ENCODE data around the gene CIT. TPM values are rescaled to one million over a fixed set of nuclear protein-coding genes. Genes with fewer than 3 reads are reported as not detected.

The CIT gene
- total and polyA plus RNA-seq, 10 of the 15 experiments (the other 5 are each of a cell fraction or from before 2014, with no cell fraction given), result 1.0 to 38.2 (median 14.9) TPM

DNA sequence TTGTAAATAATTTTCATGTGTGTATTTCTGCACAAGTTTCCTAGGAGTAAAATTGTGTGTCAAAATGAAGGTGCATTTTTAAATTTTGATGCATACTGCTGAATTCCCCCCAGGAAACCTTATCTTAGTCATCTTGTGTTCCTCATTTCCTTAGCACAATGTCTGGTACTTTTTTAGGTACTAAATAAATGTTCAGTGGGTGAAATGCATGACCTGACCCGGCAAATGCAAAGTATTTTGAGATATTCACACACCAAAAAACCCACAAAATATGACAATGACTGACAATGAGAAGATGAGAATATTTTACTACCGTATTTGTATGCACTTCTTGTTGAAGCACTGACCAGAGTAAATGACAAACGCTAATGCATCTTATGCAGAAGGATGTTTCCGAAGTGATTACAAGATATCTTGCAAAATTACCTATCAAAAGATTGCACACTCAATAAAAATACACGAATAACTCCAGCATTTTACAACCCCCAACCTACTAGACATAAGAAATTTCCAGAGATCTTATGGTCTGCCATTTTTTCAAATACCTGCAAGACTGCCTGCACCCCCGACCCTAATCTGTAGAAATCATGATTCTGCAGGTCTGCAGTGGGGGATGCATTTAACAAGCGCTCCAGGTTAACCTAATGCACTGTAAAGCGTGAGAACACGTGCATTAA is 210.1 kb downstream of the CIT start (continued):
- TF ChIP-seq, protein P1, sequence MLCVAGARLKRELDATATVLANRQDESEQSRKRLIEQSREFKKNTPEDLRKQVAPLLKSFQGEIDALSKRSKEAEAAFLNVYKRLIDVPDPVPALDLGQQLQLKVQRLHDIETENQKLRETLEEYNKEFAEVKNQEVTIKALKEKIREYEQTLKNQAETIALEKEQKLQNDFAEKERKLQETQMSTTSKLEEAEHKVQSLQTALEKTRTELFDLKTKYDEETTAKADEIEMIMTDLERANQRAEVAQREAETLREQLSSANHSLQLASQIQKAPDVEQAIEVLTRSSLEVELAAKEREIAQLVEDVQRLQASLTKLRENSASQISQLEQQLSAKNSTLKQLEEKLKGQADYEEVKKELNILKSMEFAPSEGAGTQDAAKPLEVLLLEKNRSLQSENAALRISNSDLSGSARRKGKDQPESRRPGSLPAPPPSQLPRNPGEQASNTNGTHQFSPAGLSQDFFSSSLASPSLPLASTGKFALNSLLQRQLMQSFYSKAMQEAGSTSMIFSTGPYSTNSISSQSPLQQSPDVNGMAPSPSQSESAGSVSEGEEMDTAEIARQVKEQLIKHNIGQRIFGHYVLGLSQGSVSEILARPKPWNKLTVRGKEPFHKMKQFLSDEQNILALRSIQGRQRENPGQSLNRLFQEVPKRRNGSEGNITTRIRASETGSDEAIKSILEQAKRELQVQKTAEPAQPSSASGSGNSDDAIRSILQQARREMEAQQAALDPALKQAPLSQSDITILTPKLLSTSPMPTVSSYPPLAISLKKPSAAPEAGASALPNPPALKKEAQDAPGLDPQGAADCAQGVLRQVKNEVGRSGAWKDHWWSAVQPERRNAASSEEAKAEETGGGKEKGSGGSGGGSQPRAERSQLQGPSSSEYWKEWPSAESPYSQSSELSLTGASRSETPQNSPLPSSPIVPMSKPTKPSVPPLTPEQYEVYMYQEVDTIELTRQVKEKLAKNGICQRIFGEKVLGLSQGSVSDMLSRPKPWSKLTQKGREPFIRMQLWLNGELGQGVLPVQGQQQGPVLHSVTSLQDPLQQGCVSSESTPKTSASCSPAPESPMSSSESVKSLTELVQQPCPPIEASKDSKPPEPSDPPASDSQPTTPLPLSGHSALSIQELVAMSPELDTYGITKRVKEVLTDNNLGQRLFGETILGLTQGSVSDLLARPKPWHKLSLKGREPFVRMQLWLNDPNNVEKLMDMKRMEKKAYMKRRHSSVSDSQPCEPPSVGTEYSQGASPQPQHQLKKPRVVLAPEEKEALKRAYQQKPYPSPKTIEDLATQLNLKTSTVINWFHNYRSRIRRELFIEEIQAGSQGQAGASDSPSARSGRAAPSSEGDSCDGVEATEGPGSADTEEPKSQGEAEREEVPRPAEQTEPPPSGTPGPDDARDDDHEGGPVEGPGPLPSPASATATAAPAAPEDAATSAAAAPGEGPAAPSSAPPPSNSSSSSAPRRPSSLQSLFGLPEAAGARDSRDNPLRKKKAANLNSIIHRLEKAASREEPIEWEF (IDR thresholded peaks at IDR 0.05; ENCODE audit: insufficient replicate concordance, low read depth, low read length), result no peak
- no peak for TF ChIP-seq CHD4 (IDR thresholded peaks at IDR 0.05)
- no peak for TF ChIP-seq BMI1 (IDR thresholded peaks at IDR 0.05; ENCODE audit: borderline replicate concordance)
- no peak for TF ChIP-seq YY1 (IDR thresholded peaks at IDR 0.05; ENCODE audit: low read depth, low read length)
- TF ChIP-seq CBX5 (IDR thresholded peaks at IDR 0.05; ENCODE audit: low read depth), result no peak
- no peak for TF ChIP-seq CHD2 (IDR thresholded peaks at IDR 0.05; ENCODE audit: borderline replicate concordance, low read depth, low read length)
- TF ChIP-seq REST (IDR thresholded peaks at IDR 0.05; ENCODE audit: low read depth, low read length), result no peak
- TF ChIP-seq SIX5 (IDR thresholded peaks at IDR 0.05; ENCODE audit: low read depth, low read length, severe bottlenecking), result no peak
- TF ChIP-seq E2F8 (IDR thresholded peaks at IDR 0.05; ENCODE audit: low read depth, partially characterized antibody), result no peak
- TF ChIP-seq ZZZ3 (IDR thresholded peaks at IDR 0.05; ENCODE audit: control insufficient read depth, insufficient read length, low read depth), result no peak
- TF ChIP-seq, protein P2, sequence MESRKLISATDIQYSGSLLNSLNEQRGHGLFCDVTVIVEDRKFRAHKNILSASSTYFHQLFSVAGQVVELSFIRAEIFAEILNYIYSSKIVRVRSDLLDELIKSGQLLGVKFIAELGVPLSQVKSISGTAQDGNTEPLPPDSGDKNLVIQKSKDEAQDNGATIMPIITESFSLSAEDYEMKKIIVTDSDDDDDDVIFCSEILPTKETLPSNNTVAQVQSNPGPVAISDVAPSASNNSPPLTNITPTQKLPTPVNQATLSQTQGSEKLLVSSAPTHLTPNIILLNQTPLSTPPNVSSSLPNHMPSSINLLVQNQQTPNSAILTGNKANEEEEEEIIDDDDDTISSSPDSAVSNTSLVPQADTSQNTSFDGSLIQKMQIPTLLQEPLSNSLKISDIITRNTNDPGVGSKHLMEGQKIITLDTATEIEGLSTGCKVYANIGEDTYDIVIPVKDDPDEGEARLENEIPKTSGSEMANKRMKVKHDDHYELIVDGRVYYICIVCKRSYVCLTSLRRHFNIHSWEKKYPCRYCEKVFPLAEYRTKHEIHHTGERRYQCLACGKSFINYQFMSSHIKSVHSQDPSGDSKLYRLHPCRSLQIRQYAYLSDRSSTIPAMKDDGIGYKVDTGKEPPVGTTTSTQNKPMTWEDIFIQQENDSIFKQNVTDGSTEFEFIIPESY (IDR thresholded peaks at IDR 0.05), result no peak
- TF ChIP-seq TCF12 (IDR thresholded peaks at IDR 0.05; ENCODE audit: low read depth, low read length), result no peak
- 0 out of 2 replicates have a peak, but pooled peaks have one; percentile 3 for TF ChIP-seq TCF7 (IDR thresholded peaks at IDR 0.05; ENCODE audit: borderline replicate concordance)
- peak; percentile 62; the same call in 1 of the 2 replicates for TF ChIP-seq MEF2A (IDR thresholded peaks at IDR 0.05; ENCODE audit: insufficient read depth, low read depth, low read length)
